Activated naive CD4-positive, alpha-beta T cell treated with anti-CD3 and anti-CD28 coated beads, Interleukin-2, amount 50 U/mL, for 16 hours (primary cell): ENCODE measurements around the gene GDF3.

Experiments
- DNase-seq: peaks from one replicate; pipeline ENCODE4 v3.0.0-alpha.2; 2020

Gene GDF3

DNA sequence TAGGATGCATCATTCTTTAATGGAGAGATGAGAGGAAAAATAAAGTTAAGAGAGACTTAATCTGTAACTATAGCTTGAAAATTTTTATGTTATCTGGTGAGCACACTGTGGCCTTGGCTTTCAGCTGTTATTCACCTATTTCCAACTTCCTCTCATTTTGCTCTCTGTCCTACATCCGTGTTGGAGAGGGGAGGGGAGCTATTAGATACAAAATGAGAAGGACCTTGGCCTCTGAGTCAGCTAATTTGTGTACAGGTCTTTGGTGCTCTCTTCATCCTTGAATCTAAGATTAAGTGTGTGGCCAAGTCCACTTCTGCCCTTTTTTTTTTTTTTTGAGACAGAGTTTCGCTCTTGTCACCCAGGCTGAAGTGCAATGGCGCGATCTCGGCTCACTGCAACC, 29.0 kb downstream of the GDF3 start:
- DNase-seq = no peak

DNA sequence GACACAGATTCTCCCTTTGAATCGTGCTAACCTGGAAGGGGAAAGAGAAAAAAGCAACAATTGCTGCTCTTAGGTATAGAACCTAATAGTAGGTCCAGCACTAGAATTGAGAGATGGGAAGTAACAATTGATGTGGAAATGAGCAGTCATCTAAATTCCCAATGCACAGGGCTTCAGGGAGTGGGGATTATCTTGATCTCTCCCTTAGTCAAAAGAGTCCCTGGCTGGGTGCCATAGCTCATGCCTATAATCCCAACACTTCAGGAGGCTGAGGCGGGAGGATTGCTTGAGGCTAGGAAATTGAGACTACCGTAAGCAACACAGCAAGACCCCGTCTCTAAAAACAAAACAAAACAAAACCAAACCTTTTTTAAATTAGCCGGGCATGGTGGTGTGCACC, 33.8 kb downstream of the GDF3 start:
- DNase-seq = no peak

DNA sequence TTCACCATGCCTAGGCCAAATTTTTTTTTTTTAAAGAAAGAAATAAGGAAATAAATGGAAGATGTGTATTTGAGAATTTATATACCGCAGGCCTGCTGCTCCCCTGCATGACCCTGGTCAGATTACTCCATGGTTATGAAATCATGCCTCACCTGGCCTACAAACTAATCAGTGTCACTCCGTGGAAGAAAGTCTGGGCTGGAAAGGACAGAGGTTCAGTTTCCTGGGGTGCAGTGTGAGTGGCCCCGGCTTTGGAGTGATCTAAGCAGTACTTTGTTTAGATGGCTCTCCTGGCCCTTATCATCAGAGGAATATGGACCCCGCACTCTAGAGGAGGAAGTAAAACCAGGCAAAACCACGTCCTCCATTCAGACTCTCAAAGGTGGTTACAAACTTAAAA, 39.5 kb downstream of the GDF3 start:
- DNase-seq = no peak

DNA sequence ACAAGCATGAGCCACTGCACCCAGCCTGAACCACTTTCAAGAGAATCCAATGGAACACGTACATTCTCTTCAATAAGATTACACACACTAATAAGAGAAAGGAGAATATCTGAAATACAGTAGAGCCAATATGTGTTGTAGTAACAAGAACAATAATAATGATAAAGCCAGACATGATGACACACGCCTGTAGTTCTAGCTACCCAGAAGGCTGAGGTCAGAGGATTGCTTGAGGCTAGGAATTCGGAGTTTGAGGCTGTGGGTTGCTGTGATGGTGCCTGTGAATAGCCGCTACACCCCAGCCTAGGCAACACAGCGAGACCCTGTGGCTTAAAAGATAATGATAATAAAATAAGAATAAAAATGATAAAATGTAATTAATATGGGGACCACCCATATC, 45.5 kb downstream of the GDF3 start:
- no peak for DNase-seq

DNA sequence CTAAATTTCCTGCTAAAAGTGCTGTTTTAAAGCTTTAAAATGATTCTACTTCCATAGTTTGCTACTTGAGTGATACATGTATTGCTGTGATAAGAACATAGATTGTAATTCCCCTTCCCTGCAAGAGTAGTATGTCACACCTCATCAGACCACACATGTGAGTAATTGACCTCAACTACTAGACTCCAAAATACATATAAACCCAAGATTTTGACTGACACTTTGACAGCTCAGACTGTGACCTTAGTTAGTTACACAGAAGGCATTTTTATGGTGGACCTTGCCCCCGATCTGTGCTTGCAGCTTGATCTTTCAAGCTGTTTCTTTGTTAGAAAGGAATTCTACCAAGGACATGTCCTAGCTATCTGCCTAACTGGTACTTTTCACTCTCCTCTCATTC, 48.5 kb downstream of the GDF3 start:
- no peak for DNase-seq

DNA sequence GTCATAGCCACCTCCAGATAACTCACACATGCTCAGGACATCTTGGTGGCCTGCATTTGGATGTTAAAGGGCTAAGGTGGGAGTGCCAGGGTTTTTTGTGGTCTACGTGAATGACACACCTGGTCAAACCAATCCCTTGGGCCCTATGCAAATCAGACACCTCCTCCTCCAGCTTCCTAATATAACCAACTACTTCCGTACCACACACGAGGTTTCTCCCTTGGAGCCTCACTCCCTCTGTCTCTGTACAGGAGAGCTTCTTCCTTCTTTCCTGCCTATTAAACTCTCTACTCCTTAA, 49.4 kb downstream of the GDF3 start:
- no peak for DNase-seq

DNA sequence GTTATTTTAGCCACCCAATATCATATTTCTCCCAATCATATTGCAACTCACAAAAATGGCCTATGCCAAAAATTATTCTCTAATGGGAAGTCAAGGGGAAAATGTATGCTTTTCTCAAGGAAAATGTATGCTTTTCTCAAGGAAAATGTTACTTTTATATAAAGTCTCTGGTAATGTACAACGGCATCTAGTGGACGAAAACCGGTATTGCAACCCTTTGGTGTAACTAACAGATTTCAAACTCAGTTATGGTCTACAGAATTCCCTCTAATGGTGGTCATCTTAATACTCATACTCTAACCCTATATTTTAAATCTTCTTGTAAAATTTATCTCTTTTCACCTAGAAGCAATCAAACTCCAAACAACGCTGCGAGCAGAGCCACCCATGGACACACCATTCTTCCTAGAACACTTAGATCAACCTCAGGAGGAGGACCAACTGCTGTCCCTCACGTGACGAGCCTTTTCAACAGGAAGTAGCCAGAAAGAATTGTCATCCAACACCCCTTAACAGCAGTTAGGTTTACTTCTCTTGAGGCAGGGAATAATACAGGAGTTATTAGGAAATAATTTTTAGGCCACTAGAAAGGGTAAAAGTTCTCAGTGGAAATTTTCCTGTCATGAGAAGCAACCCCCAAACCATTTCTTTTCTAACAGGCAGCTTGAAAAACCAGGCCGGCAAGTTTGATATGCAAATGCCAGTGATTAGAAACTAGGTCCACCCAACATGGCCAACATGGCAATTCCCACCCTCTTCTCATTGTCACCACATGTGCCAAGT, 50.0 kb downstream of the GDF3 start:
- DNase-seq = peak; percentile 23

DNA sequence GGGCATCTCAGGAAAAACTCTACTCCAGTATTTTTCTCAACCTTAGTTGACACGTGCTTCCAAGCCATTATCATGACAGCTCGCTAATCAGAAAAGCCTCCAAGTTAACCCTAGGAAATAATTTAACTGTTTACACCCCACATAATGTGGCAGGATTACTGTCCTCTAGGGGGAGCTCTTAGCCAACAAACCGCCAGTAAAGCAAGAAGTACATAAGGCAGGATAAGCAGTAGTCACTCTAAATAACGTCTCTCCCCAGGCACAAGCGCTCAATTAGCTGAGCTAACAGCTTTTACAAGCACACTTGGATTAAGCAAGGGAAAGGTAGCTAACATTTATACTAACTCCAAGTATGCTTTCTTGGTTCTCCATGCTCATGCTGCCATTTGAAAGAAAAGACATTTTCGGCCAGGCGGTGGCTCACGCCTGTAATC, 52.7 kb downstream of the GDF3 start:
- no peak for DNase-seq

DNA sequence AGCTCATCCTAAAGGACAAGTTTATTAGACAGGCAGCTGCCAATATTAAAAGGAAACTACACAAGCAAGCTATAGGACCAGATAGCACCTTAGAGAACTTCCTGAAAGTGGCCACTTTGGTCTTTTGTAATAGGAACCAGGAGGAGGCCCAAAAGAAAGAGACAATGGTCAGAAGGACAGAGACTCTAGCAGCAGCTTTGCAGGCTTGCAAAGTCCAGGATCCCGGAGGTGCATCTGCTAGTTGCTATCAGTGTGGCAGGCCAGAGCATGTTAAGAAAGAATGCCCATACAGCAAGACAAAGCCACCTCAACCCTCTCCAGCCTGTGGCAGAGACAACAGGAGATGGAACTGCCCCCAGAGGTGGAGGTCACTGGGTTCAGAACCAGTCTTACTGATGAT, 53.3 kb downstream of the GDF3 start:
- no peak for DNase-seq

DNA sequence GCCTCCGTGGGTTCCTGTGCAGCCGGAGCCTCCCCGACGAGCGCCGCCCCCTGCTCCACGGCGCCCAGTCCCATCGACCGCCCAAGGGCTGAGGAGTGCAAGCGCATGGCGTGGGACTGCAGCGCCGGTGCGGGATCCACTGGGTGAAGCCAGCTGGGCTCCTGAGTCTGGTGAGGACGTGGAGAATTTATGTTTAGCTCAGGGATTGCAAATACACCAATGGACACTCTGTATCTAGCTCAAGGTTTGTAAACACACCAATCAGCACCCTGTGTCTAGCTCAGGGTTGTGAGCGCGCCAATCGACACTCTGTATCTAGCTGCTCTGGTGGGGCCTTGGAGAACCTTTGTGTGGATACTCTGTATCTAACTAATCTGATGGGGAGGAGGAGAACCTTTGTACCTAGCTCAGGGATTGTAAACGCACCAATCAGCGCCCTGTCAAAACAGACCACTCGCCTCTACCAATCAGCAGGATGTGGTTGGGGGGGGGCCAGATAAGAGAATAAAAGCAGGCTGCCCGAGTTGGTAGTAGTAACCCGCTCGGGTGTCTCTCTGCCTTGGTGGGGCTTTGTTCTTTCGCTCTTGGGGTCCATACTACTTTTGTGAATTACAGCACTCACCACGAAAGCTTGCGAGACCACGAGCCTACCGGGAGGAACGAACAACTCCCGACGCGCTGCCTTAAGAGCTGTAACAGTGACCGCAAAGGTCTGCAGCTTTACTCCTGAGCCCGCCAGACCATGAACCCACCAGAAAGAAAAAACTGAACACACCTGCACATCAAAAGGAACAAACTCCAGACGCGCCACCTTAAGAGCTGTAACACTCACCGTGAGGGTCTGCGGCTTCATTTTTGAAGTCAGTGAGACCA, 55.2 kb downstream of the GDF3 start:
- peak; percentile 69 for DNase-seq
